Keratinocyte (primary cell): Measurements from ENCODE around the gene LMNTD1. TPM values are rescaled to one million over a fixed set of nuclear protein-coding genes. Genes with fewer than 3 reads are reported as not detected.
A peak's percentile ranks its signal among the peaks of the same experiment; 100 is the strongest.

Experiments
- DNase-seq: peaks from one replicate; pipeline ENCODE4 v3.0.0-alpha.2; 2011; ENCODE audit warnings: low read depth, missing footprints, low spot score
- FAIRE-seq: peaks from 2 replicates; lab custom pipeline; 2011; peaks lifted over from hg19 to GRCh38; lab: Jason Lieb, UNC
- H2AFZ ChIP-seq: 2 replicates; pipeline ENCODE4 v1.6.0; 2012; ENCODE audit warnings: low read length, control low read depth, inconsistent platforms; ENCODE audit not compliant: control insufficient read depth
- H3K27ac ChIP-seq: 2 replicates; pipeline ENCODE4 v1.5.1; 2011; ENCODE audit warnings: low read length; ENCODE audit not compliant: control insufficient read depth, insufficient read depth
- H3K27me3 ChIP-seq: 3 replicates; pipeline ENCODE4 v1.6.0; 2011; ENCODE audit warnings: low read length; ENCODE audit not compliant: control insufficient read depth, insufficient read depth; ENCODE audit errors: extremely low read depth
- H3K36me3 ChIP-seq, 2 experiments: 2 replicates in 1 of 2; 3 replicates in 1 of 2; pipeline ENCODE4 v1.5.1; 2011; ENCODE audit warnings: low read length in 2 of 2, mild to moderate bottlenecking in 1 of 2; ENCODE audit not compliant: control insufficient read depth in 2 of 2, insufficient read depth in 2 of 2; ENCODE audit errors: extremely low read depth in 1 of 2
- H3K4me1 ChIP-seq: 3 replicates; pipeline ENCODE4 v1.5.1; 2011; ENCODE audit warnings: low read length; ENCODE audit not compliant: control insufficient read depth, insufficient read depth; ENCODE audit errors: extremely low read depth
- H3K4me2 ChIP-seq: 3 replicates; pipeline ENCODE4 v1.6.0; 2011; ENCODE audit warnings: low read depth, low read length; ENCODE audit not compliant: control insufficient read depth, insufficient read depth; ENCODE audit errors: extremely low read depth
- H3K4me3 ChIP-seq, 3 experiments: fragments of 200-600 bp in 1 of 3; sonication (generic) in 1 of 3; 2 replicates in 2 of 3; 3 replicates in 1 of 3; pipeline ENCODE4 v1.5.1; 2011 to 2016; ENCODE audit warnings: low read length in 3 of 3, mild to moderate bottlenecking in 3 of 3, control low read depth in 2 of 3, inconsistent platforms in 1 of 3, low read depth in 1 of 3, mixed read lengths in 1 of 3, mixed run types in 1 of 3, moderate library complexity in 1 of 3; ENCODE audit not compliant: control insufficient read depth in 2 of 3, insufficient read depth in 2 of 3; ENCODE audit errors: extremely low read depth in 1 of 3
- H3K79me2 ChIP-seq: 2 replicates; pipeline ENCODE4 v1.6.0; 2012; ENCODE audit warnings: low read length; ENCODE audit not compliant: control insufficient read depth, insufficient read depth
- H3K9ac ChIP-seq: 3 replicates; pipeline ENCODE4 v1.6.0; 2011; ENCODE audit warnings: low read length; ENCODE audit not compliant: control insufficient read depth, insufficient read depth; ENCODE audit errors: extremely low read depth
- H3K9me1 ChIP-seq: 3 replicates; pipeline ENCODE4 v1.6.0; 2011; ENCODE audit warnings: low read length; ENCODE audit not compliant: control insufficient read depth, insufficient read depth; ENCODE audit errors: extremely low read depth
- H3K9me3 ChIP-seq: 2 replicates; pipeline ENCODE4 v1.5.1; 2012; ENCODE audit warnings: low read depth, low read length; ENCODE audit not compliant: control insufficient read depth
- H4K20me1 ChIP-seq: 3 replicates; pipeline ENCODE4 v1.6.0; 2011; ENCODE audit warnings: low read length; ENCODE audit not compliant: control insufficient read depth, insufficient read depth; ENCODE audit errors: extremely low read depth
- EZH2 ChIP-seq: IDR thresholded peaks from one replicate; pipeline ENCODE4 v1.6.1; 2012; ENCODE audit warnings: inconsistent platforms, mild to moderate bottlenecking, low read length, moderate library complexity
- dilution Hi-C: fragments of 300-500 bp; cut with MboI; formaldehyde crosslinking; loops from one replicate; pipeline ENCODE4 v1.7.0; 2020; ENCODE audit warnings: low sequenced_read_pairs; ENCODE audit not compliant: extremely low pct_ligation_motif_present
- polyA plus RNA-seq, 5 experiments: library from polyadenylated mRNA; depleted of rRNA in 3 of 5; stranded (reverse) in 3 of 5; stranded (forward) in 1 of 5; unstranded in 1 of 5; fragments of >200 nt; gene quantifications; 1 replicate in 1 of 5; 2 replicates in 3 of 5; 3 replicates in 1 of 5; pipeline versions ENCODE4 v1.2.1 to v1.2.3, GENCODE V29; 2011 to 2012; ENCODE audit warnings: missing spikeins in 2 of 5, low read depth in 1 of 5, low replicate concordance in 1 of 5
- TF ChIP-seq, protein P1 (sequence below), 3 experiments: IDR thresholded peaks in 1 of 3; conservative IDR thresholded peaks in 1 of 3; optimal IDR thresholded peaks in 1 of 3; 2 replicates in 2 of 3; 3 replicates in 1 of 3; pipeline versions ENCODE3 to v1.5.1; 2011; ENCODE audit warnings: low read length in 3 of 3, mild to moderate bottlenecking in 3 of 3, moderate library complexity in 2 of 3, control low read depth in 1 of 3, inconsistent platforms in 1 of 3; ENCODE audit not compliant: insufficient read depth in 2 of 3; ENCODE audit errors: extremely low read depth in 1 of 3

Gene LMNTD1
- polyA plus RNA-seq, 1 donor (not counting 4 experiments of a cell fraction or from before 2014, with no cell fraction given) = 0.42 TPM

- Histone ChIP-seq H2AFZ (no peak overlapping the region), H3K9me1 (no peaks in the 10 kb centered on the region), H4K20me1 (no peaks in the 10 kb centered on the region), H3K27me3 (no peaks in the 10 kb centered on the region), H3K9ac (no peak overlapping the region), H3K27ac (no peak overlapping the region), H3K9me3 (peaks cover 7% of the 10 kb centered on the region), H3K4me2 (no peak overlapping the region), H3K79me2 (no peaks in the 10 kb centered on the region), H3K4me1 (peaks cover 16% of the 10 kb centered on the region), H3K4me3 (no peak overlapping the region), H3K36me3 (no peaks in the 10 kb centered on the region)
- no peak for TF ChIP-seq EZH2
- TF ChIP-seq, protein P1, sequence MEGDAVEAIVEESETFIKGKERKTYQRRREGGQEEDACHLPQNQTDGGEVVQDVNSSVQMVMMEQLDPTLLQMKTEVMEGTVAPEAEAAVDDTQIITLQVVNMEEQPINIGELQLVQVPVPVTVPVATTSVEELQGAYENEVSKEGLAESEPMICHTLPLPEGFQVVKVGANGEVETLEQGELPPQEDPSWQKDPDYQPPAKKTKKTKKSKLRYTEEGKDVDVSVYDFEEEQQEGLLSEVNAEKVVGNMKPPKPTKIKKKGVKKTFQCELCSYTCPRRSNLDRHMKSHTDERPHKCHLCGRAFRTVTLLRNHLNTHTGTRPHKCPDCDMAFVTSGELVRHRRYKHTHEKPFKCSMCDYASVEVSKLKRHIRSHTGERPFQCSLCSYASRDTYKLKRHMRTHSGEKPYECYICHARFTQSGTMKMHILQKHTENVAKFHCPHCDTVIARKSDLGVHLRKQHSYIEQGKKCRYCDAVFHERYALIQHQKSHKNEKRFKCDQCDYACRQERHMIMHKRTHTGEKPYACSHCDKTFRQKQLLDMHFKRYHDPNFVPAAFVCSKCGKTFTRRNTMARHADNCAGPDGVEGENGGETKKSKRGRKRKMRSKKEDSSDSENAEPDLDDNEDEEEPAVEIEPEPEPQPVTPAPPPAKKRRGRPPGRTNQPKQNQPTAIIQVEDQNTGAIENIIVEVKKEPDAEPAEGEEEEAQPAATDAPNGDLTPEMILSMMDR (optimal IDR thresholded peaks at IDR 0.05 in 1 of 3, IDR thresholded peaks at IDR 0.05 in 1 of 3, conservative IDR thresholded peaks at IDR 0.05 in 1 of 3; ENCODE audit: extremely low read depth in 1 of 3, insufficient read depth in 2 of 3, low read length in 3 of 3) = no peak
- no peak for DNase-seq
- peak; percentile 20 for FAIRE-seq
- dilution Hi-C loops = no loop called here
Observed at GRCh38 chr12:25494926-25495325, 58.2 kb downstream of the LMNTD1 start.

- Histone ChIP-seq H3K9ac (no peak overlapping the region), H3K4me2 (no peak overlapping the region), H4K20me1 (no peaks in the 10 kb centered on the region)
Observed at GRCh38 chr12:25493682-25494081, 59.4 kb downstream of the LMNTD1 start.

More at GRCh38 chr12:25493682-25494081, 59.4 kb downstream of the LMNTD1 start:
- Histone ChIP-seq H3K4me3 (no peak overlapping the region), H3K9me3 (peaks cover 5% of the 10 kb centered on the region), H3K4me1 (peaks cover 16% of the 10 kb centered on the region), H3K36me3 (no peaks in the 10 kb centered on the region), H3K27me3 (no peaks in the 10 kb centered on the region), H3K27ac (no peak overlapping the region), H3K79me2 (no peaks in the 10 kb centered on the region), H2AFZ (no peak overlapping the region), H3K9me1 (no peaks in the 10 kb centered on the region)
- no peak for DNase-seq
- no peak for FAIRE-seq
- TF ChIP-seq, protein P1 (optimal IDR thresholded peaks at IDR 0.05 in 1 of 3, IDR thresholded peaks at IDR 0.05 in 1 of 3, conservative IDR thresholded peaks at IDR 0.05 in 1 of 3; ENCODE audit: extremely low read depth in 1 of 3, insufficient read depth in 2 of 3, low read length in 3 of 3) = no peak
- no peak for TF ChIP-seq EZH2
- dilution Hi-C loops = no loop called here
